ENCODE data around the gene TTC3. TPM values are rescaled to one million over a fixed set of nuclear protein-coding genes. Genes with fewer than 3 reads are reported as not detected.

Gene TTC3
- total RNA-seq, 1 experiment from 2014 or later = 71.5 TPM

DNA sequence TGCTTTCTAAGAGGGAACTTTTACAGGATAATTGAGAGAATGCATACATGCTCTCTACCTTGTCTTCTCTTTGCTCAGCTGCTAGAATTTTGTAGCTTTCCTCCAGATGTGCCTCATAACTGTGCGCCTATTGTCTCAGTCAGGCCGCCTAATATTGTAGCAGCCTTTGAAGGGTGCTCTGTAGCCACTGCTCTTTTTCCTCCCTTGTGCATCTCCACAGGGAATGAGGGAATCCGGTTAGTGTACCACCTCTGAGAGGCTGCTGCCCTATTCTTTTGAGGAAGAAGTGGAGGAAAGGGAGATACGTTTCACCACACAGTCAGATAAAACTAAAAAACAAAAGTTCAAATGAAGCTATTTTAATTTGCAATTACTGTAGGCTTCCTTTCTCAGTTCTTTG, 22.8 kb downstream of the TTC3 start:
- Histone ChIP-seq H3K4me1 (ENCODE audit: control insufficient read depth in 1 of 2, insufficient read depth in 2 of 2, low read length in 2 of 2) (no peaks in the 10 kb centered on the region), H4K20me1 (ENCODE audit: insufficient read depth) (no peaks in the 10 kb centered on the region), H3K27me3 (ENCODE audit: insufficient read depth, low read length) (no peaks in the 10 kb centered on the region), H3K36me3 (ENCODE audit: control insufficient read depth in 1 of 2, insufficient read depth in 2 of 2, low read length in 2 of 2) (peaks cover 17 to 23% of the 10 kb centered on the region in 2 experiments), H3K79me2 (ENCODE audit: insufficient read depth, low read length) (peaks cover 12% of the 10 kb centered on the region), H3K9me2 (ENCODE audit: insufficient read depth) (no peaks in the 10 kb centered on the region), H3K27ac (ENCODE audit: low read depth, low read length) (no peak overlapping the region), H2AFZ (ENCODE audit: low read depth, low read length, poor library complexity, severe bottlenecking) (no peak overlapping the region), H3K4me3 (replicated peaks in 1 of 2; ENCODE audit: low read depth in 1 of 2, low read length in 2 of 2) (no peak overlapping the region), H3K4me2 (ENCODE audit: low read length) (no peak overlapping the region), H3K9ac (ENCODE audit: low read length) (no peak overlapping the region), H3K9me3 (ENCODE audit: control insufficient read depth in 1 of 2, insufficient read depth in 1 of 2, low read depth in 1 of 2, low read length in 2 of 2) (no peaks in the 10 kb centered on the region)
- CTCF ChIA-PET = no interaction called here
- no peak for DNase-seq (ENCODE audit: low read depth, low spot score)
- TF ChIP-seq SIN3A (IDR thresholded peaks at IDR 0.05; ENCODE audit: low read depth) (no peak), FOSL1 (IDR thresholded peaks at IDR 0.05; ENCODE audit: low read depth) (no peak), CTCF (IDR thresholded peaks at IDR 0.05 in 2 of 3, conservative IDR thresholded peaks at IDR 0.05 in 1 of 3; ENCODE audit: borderline replicate concordance in 1 of 3, insufficient read depth in 1 of 3, low read depth in 2 of 3, low read length in 2 of 3) (no peak), ZNF274 (IDR thresholded peaks at IDR 0.05; ENCODE audit: low read depth, low read length) (no peak), CEBPB (IDR thresholded peaks at IDR 0.05; ENCODE audit: low read depth) (no peak)
- no TSS peak for BruUV-seq (replicated peaks)
- RAD21 ChIA-PET (ENCODE audit: low non-redundant PET in 1 of 2, low total read pairs in 2 of 2, uncharacterized antibody in 2 of 2, unreplicated experiment in 2 of 2) = no interaction called here
- intact Hi-C loops (cut with micrococcal nuclease) = no loop called here
- POLR2A ChIA-PET = no interaction called here
- ATAC-seq = no peak

GRCh38 chr21:37098751-37099150, 25.7 kb downstream of the TTC3 start:
- no TSS peak for BruUV-seq (replicated peaks)
- Histone ChIP-seq H3K4me1 (ENCODE audit: control insufficient read depth in 1 of 2, insufficient read depth in 2 of 2, low read length in 2 of 2) (no peaks in the 10 kb centered on the region), H3K79me2 (ENCODE audit: insufficient read depth, low read length) (no peaks in the 10 kb centered on the region), H3K27me3 (ENCODE audit: insufficient read depth, low read length) (no peaks in the 10 kb centered on the region), H3K9ac (ENCODE audit: low read length) (no peak overlapping the region), H3K4me3 (replicated peaks in 1 of 2; ENCODE audit: low read depth in 1 of 2, low read length in 2 of 2) (no peak overlapping the region), H3K9me2 (ENCODE audit: insufficient read depth) (no peaks in the 10 kb centered on the region), H3K36me3 (ENCODE audit: control insufficient read depth in 1 of 2, insufficient read depth in 2 of 2, low read length in 2 of 2) (peaks cover 13 to 22% of the 10 kb centered on the region in 2 experiments; a peak in 3 of 4 replicates), H3K4me2 (ENCODE audit: low read length) (no peak overlapping the region), H3K27ac (ENCODE audit: low read depth, low read length) (no peak overlapping the region), H4K20me1 (ENCODE audit: insufficient read depth) (no peaks in the 10 kb centered on the region), H2AFZ (ENCODE audit: low read depth, low read length, poor library complexity, severe bottlenecking) (no peak overlapping the region), H3K9me3 (ENCODE audit: control insufficient read depth in 1 of 2, insufficient read depth in 1 of 2, low read depth in 1 of 2, low read length in 2 of 2) (no peaks in the 10 kb centered on the region)
- no peak for DNase-seq (ENCODE audit: low read depth, low spot score)
- ChIA-PET CTCF (no interaction called here), POLR2A (no interaction called here), RAD21 (ENCODE audit: low non-redundant PET in 1 of 2, low total read pairs in 2 of 2, uncharacterized antibody in 2 of 2, unreplicated experiment in 2 of 2) (no interaction called here)
- intact Hi-C loops (cut with micrococcal nuclease) = no loop called here
- TF ChIP-seq TCF7L2 (IDR thresholded peaks at IDR 0.05; ENCODE audit: borderline replicate concordance, extremely low read depth, insufficient read depth, insufficient read length) (no peak), POLR2A (IDR thresholded peaks at IDR 0.05; ENCODE audit: borderline replicate concordance, extremely low read depth, insufficient read depth, insufficient read length) (no peak), CEBPB (IDR thresholded peaks at IDR 0.05; ENCODE audit: low read depth) (no peak), ELF1 (IDR thresholded peaks at IDR 0.05; ENCODE audit: borderline replicate concordance, low read depth) (no peak), EZH2 (IDR thresholded peaks at IDR 0.05) (no peak), EGR1 (IDR thresholded peaks at IDR 0.05; ENCODE audit: low read depth) (no peak), POLR2AphosphoS5 (IDR thresholded peaks at IDR 0.05; ENCODE audit: low read depth, low read length) (no peak), CBX3 (IDR thresholded peaks at IDR 0.05; ENCODE audit: low read depth) (no peak), RAD21 (IDR thresholded peaks at IDR 0.05; ENCODE audit: low read depth) (no peak), YY1 (IDR thresholded peaks at IDR 0.05; ENCODE audit: extremely low read depth, insufficient replicate concordance, low read depth, low read length) (no peak)
- TF ChIP-seq, protein P1, sequence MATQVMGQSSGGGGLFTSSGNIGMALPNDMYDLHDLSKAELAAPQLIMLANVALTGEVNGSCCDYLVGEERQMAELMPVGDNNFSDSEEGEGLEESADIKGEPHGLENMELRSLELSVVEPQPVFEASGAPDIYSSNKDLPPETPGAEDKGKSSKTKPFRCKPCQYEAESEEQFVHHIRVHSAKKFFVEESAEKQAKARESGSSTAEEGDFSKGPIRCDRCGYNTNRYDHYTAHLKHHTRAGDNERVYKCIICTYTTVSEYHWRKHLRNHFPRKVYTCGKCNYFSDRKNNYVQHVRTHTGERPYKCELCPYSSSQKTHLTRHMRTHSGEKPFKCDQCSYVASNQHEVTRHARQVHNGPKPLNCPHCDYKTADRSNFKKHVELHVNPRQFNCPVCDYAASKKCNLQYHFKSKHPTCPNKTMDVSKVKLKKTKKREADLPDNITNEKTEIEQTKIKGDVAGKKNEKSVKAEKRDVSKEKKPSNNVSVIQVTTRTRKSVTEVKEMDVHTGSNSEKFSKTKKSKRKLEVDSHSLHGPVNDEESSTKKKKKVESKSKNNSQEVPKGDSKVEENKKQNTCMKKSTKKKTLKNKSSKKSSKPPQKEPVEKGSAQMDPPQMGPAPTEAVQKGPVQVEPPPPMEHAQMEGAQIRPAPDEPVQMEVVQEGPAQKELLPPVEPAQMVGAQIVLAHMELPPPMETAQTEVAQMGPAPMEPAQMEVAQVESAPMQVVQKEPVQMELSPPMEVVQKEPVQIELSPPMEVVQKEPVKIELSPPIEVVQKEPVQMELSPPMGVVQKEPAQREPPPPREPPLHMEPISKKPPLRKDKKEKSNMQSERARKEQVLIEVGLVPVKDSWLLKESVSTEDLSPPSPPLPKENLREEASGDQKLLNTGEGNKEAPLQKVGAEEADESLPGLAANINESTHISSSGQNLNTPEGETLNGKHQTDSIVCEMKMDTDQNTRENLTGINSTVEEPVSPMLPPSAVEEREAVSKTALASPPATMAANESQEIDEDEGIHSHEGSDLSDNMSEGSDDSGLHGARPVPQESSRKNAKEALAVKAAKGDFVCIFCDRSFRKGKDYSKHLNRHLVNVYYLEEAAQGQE (IDR thresholded peaks at IDR 0.05; ENCODE audit: low read depth) = no peak
- ATAC-seq = no peak

Measured in HCT116 (cell line).